Subcutaneous abdominal adipose tissue (tissue), 5 donors: ENCODE measurements around the gene QKI.

Source experiments
- H3K27ac ChIP-seq: one replicate; pipeline ENCODE4 v1.7.0; 2013; ENCODE audit warnings: low read depth, mild to moderate bottlenecking, inconsistent platforms, low read length, moderate library complexity
- H3K27me3 ChIP-seq, 5 donors: one replicate each; pipeline ENCODE4 v1.7.0; 2013; ENCODE audit warnings: low read length in 5 of 5, inconsistent platforms in 1 of 5; ENCODE audit not compliant: control insufficient read depth in 5 of 5, insufficient read depth in 4 of 5
- H3K36me3 ChIP-seq, 5 donors: one replicate each; pipeline ENCODE4 v1.7.0; 2013; ENCODE audit warnings: low read length in 5 of 5; ENCODE audit not compliant: control insufficient read depth in 5 of 5, insufficient read depth in 5 of 5
- H3K4me1 ChIP-seq, 5 donors: one replicate each; pipeline ENCODE4 v1.7.0; 2013; ENCODE audit warnings: low read length in 5 of 5, mild to moderate bottlenecking in 3 of 5, moderate library complexity in 1 of 5; ENCODE audit not compliant: control insufficient read depth in 5 of 5, insufficient read depth in 5 of 5
- H3K4me3 ChIP-seq, 5 donors: one replicate each; pipeline ENCODE4 v1.7.0; 2013; ENCODE audit warnings: low read length in 5 of 5, low read depth in 1 of 5
- H3K9ac ChIP-seq, 5 donors: one replicate each; pipeline ENCODE4 v1.7.0; 2013; ENCODE audit warnings: low read length in 5 of 5, mild to moderate bottlenecking in 4 of 5, moderate library complexity in 3 of 5
- H3K9me3 ChIP-seq, 5 donors: one replicate each; pipeline ENCODE4 v1.7.0; 2013; ENCODE audit warnings: low read length in 5 of 5; ENCODE audit not compliant: control insufficient read depth in 5 of 5
- donor health status: healthy.
- donor health status: healthy.
- donor health status: healthy.
- donor health status: healthy.
- donor health status: healthy.

The QKI gene

DNA sequence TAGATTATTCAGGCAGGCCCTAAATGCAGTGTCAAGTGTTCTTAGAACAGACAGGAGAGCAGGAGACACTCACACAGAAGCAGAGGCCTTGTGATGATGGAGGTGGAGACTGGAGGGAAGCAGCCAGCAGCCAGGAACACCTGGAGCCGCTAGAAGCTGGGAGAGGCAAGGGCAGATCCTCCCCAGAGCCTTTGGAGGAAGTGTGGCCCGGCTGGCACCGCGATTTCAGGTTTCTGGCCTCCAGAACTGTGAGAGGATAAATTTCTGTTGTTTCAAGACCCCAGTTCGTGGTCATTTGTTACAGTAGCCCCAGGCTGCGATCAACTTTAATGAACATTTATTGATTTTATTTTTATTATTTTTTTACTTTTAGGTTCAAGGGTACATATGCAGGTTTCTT lies 203.0 kb downstream of the QKI start:
- H3K27me3 ChIP-seq, result no peaks in the 10 kb centered on the region
- H3K9ac ChIP-seq, result no peak overlapping the region
- H3K36me3 ChIP-seq, result no peaks in the 10 kb centered on the region
- no peaks in the 10 kb centered on the region for H3K4me1 ChIP-seq
- H3K4me3 ChIP-seq, result no peak overlapping the region
- H3K9me3 ChIP-seq, result no peaks in the 10 kb centered on the region
- H3K27ac ChIP-seq, result no peak overlapping the region

GRCh38 chr6:163620101-163620500 lies 205.6 kb downstream of the QKI start:
- H3K27ac ChIP-seq, result no peak overlapping the region
- no peaks in the 10 kb centered on the region for H3K4me1 ChIP-seq
- no peaks in the 10 kb centered on the region for H3K36me3 ChIP-seq
- H3K4me3 ChIP-seq, result no peak overlapping the region
- no peaks in the 10 kb centered on the region for H3K9me3 ChIP-seq
- H3K9ac ChIP-seq, result no peak overlapping the region
- no peaks in the 10 kb centered on the region for H3K27me3 ChIP-seq

- Histone ChIP-seq H3K4me3 (no peak overlapping the region), H3K36me3 (no peaks in the 10 kb centered on the region), H3K4me1 (no peaks in the 10 kb centered on the region), H3K27me3 (no peaks in the 10 kb centered on the region), H3K27ac (no peak overlapping the region), H3K9ac (no peak overlapping the region), H3K9me3 (no peaks in the 10 kb centered on the region)
Observed at GRCh38 chr6:163620670-163621330, 206.3 kb downstream of the QKI start.

DNA sequence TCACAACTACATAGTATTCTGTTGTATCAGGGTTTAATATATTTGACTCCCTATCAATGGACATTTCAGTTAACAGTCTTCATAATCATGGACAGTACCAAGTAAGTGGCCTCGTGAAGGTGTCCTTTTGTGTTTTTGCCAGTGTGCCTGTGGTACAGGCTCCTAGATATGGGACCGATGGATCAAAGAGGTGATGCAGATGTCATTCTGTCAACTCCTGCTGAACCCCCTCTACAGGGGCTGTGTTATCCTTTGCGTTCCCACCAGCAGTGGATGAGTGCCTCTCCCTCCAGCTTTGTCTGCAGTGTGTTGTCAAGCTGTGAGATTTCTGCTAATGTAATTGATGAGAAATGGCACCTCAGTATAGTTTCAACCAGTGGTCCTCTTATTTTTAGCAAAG lies 210.7 kb downstream of the QKI start:
- peaks cover 0 to 9% (median 6%) of the 10 kb centered on the region in 5 donors for H3K9me3 ChIP-seq
- H3K27me3 ChIP-seq, result peaks cover 0 to under 1% (median 0%) of the 10 kb centered on the region in 5 donors
- H3K4me1 ChIP-seq, result no peaks in the 10 kb centered on the region
- no peaks in the 10 kb centered on the region for H3K36me3 ChIP-seq
- no peak overlapping the region for H3K4me3 ChIP-seq
- no peak overlapping the region for H3K27ac ChIP-seq
- no peak overlapping the region for H3K9ac ChIP-seq

DNA sequence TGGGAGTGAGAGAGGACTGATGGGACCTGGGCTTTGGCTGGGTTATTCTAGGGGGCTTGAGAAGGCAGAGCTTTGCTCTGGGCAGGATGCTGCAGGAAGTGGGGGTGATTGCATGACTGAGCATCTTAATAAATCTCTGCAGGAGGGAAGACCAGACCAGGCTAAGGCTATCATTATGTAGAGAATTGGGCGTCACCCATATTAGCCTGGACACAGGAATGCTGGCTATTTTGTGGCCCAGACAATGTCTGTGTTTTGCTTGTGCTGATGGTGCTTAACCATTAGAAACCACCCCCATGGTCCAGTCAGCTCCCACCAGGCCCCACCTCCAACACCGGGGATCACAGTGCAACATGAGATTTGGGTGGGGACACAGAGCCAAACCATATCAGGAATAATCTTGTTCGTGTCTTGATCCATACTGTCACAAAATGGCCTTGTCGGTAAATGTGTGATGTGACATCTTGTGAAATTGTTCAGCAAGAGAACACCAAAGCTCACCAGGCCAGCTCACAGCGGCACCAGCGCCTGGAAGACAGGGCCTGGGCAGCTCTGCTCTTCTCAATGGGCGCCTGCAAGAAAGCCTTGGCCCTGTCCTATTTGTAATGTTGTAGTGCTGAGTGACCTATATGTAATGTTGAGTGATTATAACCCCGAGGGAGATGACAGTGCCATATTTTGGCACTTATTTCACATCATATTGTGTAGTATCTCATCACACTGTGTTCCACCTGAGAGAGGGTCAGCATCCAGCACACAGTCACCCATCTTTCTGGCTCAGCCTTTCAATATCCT lies 211.8 kb downstream of the QKI start:
- no peak overlapping the region for H3K4me3 ChIP-seq
- H3K27me3 ChIP-seq, result peaks cover 3 to 9% (median 5%) of the 10 kb centered on the region in 5 donors
- peaks cover 0 to 13% (median 6%) of the 10 kb centered on the region in 5 donors for H3K9me3 ChIP-seq
- no peak overlapping the region for H3K27ac ChIP-seq
- peaks cover 0 to 3% (median 0%) of the 10 kb centered on the region in 5 donors for H3K4me1 ChIP-seq
- no peaks in the 10 kb centered on the region for H3K36me3 ChIP-seq
- no peak overlapping the region for H3K9ac ChIP-seq

- Histone ChIP-seq H3K9me3 (peaks cover 0 to 13% (median 6%) of the 10 kb centered on the region in 5 donors), H3K4me3 (no peak overlapping the region), H3K27me3 (peaks cover 3 to 14% (median 7%) of the 10 kb centered on the region in 5 donors), H3K4me1 (peaks cover 0 to 3% (median 0%) of the 10 kb centered on the region in 5 donors), H3K9ac (no peak overlapping the region), H3K27ac (no peak overlapping the region), H3K36me3 (no peaks in the 10 kb centered on the region)
Observed at GRCh38 chr6:163627274-163628062, 212.9 kb downstream of the QKI start.
